Fibroblast of lung (primary cell): Measurements from ENCODE around the gene ABCC11. TPM values are rescaled to one million over a fixed set of nuclear protein-coding genes. Genes with fewer than 3 reads are reported as not detected.

Experiments used
- DNase-seq, 2 donors: peaks; one replicate each; pipeline versions ENCODE4 v3.0.0 to v3.0.0-alpha.2; 2010; ENCODE audit warnings: low read depth in 2 of 2
- H2AFZ ChIP-seq: 2 replicates; pipeline ENCODE4 v1.5.1; 2012; ENCODE audit warnings: low read length, control low read depth, inconsistent platforms
- H3K27ac ChIP-seq: 2 replicates; pipeline ENCODE4 v1.5.1; 2011; ENCODE audit warnings: low read length, control low read depth; ENCODE audit not compliant: insufficient read depth
- H3K27me3 ChIP-seq: 2 replicates; pipeline ENCODE4 v1.5.1; 2011; ENCODE audit warnings: mild to moderate bottlenecking, low read length; ENCODE audit not compliant: control insufficient read depth, insufficient read depth
- H3K36me3 ChIP-seq: 2 replicates; pipeline ENCODE4 v1.5.1; 2011; ENCODE audit warnings: low read length; ENCODE audit not compliant: control insufficient read depth, insufficient read depth
- H3K4me1 ChIP-seq: 2 replicates; pipeline ENCODE4 v1.5.1; 2011; ENCODE audit warnings: low read length; ENCODE audit not compliant: control insufficient read depth, insufficient read depth; ENCODE audit errors: extremely low read depth
- H3K4me2 ChIP-seq: 2 replicates; pipeline ENCODE4 v1.5.1; 2011; ENCODE audit warnings: low read length, control low read depth; ENCODE audit not compliant: insufficient read depth; ENCODE audit errors: extremely low read depth
- H3K4me3 ChIP-seq, 4 experiments: fragments of 200-600 bp in 1 of 4; sonication (generic) in 1 of 4; replicated peaks in 1 of 4; 2 replicates each; pipeline ENCODE4 v1.5.1; 2011 to 2016; ENCODE audit warnings: low read length in 4 of 4, low read depth in 3 of 4, mild to moderate bottlenecking in 3 of 4, control low read depth in 2 of 4, inconsistent platforms in 1 of 4, mixed read lengths in 1 of 4; ENCODE audit not compliant: insufficient read depth in 1 of 4; ENCODE audit errors: control extremely low read depth in 1 of 4
- H3K79me2 ChIP-seq: 2 replicates; pipeline ENCODE4 v1.5.1; 2012; ENCODE audit warnings: mild to moderate bottlenecking, low read length, inconsistent platforms; ENCODE audit not compliant: control insufficient read depth, insufficient read depth
- H3K9ac ChIP-seq: 2 replicates; pipeline ENCODE4 v1.5.1; 2011; ENCODE audit warnings: mild to moderate bottlenecking, low read length, control low read depth; ENCODE audit not compliant: insufficient read depth
- H3K9me3 ChIP-seq: 2 replicates; pipeline ENCODE4 v1.5.1; 2012; ENCODE audit warnings: low read depth, low read length; ENCODE audit not compliant: control insufficient read depth, insufficient read depth
- H4K20me1 ChIP-seq: 2 replicates; pipeline ENCODE4 v1.5.1; 2011; ENCODE audit warnings: low read length; ENCODE audit not compliant: control insufficient read depth, insufficient read depth; ENCODE audit errors: extremely low read depth
- EZH2 ChIP-seq: IDR thresholded peaks from 2 replicates; pipeline ENCODE4 v1.5.1; 2012; ENCODE audit warnings: low read length, control low read depth, mild to moderate bottlenecking; ENCODE audit errors: missing control alignments
- polyA plus RNA-seq, 2 donors: library from polyadenylated mRNA; depleted of rRNA in 1 of 2; stranded (reverse) in 1 of 2; unstranded in 1 of 2; fragments of >200 nt; gene quantifications; 2 replicates each; pipeline ENCODE4 v1.2.1, GENCODE V29; 2011 to 2012; ENCODE audit warnings: missing spikeins in 1 of 2
- total RNA-seq: library from RNA; depleted of rRNA; stranded (reverse); fragments of >200 nt; gene quantifications from 2 replicates; pipeline ENCODE4 v1.2.1, GENCODE V29; 2014
- TF ChIP-seq, protein P1 (sequence below), 2 donors: IDR thresholded peaks in 1 of 2; conservative IDR thresholded peaks in 1 of 2; 1 replicate in 1 of 2; 2 replicates in 1 of 2; pipeline ENCODE4 v1.5.1; 2011 to 2012; ENCODE audit warnings: low read length in 2 of 2, control low read depth in 1 of 2, inconsistent platforms in 1 of 2, low read depth in 1 of 2, mild to moderate bottlenecking in 1 of 2

The ABCC11 gene
- total and polyA plus RNA-seq, 2 donors (not counting 1 experiment from before 2014, with no cell fraction given), result 0.17 to 0.20 TPM

DNA sequence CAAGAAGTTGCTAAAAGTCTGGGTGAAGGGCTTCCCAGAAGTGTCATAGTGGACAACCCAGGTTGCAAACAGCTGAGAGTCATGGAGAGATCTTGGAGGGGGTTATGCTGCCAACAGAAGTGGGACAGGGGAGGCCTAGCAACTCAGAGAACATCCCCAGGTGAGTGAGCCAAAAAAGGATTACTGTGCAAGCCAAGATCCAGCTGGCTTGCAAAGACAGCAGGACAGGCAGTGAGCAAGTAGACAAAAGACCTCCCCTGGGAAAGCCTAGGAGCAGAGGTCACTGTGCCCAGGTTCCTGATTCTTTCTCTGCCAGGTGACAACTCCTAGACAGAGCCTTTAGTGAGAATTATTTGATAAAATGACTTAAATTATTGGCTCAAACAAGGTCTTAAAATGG is 12.7 kb downstream of the ABCC11 start:
- Histone ChIP-seq H2AFZ (no peak overlapping the region), H3K79me2 (no peaks in the 10 kb centered on the region), H3K9ac (no peak overlapping the region), H3K4me1 (peaks cover 3% of the 10 kb centered on the region), H3K27me3 (no peaks in the 10 kb centered on the region), H3K27ac (no peak overlapping the region), H3K4me2 (no peak overlapping the region), H3K4me3 (no peak overlapping the region), H3K9me3 (no peaks in the 10 kb centered on the region), H3K36me3 (no peaks in the 10 kb centered on the region), H4K20me1 (no peaks in the 10 kb centered on the region)
- no peak for DNase-seq
- no peak for TF ChIP-seq EZH2
- TF ChIP-seq, protein P1, sequence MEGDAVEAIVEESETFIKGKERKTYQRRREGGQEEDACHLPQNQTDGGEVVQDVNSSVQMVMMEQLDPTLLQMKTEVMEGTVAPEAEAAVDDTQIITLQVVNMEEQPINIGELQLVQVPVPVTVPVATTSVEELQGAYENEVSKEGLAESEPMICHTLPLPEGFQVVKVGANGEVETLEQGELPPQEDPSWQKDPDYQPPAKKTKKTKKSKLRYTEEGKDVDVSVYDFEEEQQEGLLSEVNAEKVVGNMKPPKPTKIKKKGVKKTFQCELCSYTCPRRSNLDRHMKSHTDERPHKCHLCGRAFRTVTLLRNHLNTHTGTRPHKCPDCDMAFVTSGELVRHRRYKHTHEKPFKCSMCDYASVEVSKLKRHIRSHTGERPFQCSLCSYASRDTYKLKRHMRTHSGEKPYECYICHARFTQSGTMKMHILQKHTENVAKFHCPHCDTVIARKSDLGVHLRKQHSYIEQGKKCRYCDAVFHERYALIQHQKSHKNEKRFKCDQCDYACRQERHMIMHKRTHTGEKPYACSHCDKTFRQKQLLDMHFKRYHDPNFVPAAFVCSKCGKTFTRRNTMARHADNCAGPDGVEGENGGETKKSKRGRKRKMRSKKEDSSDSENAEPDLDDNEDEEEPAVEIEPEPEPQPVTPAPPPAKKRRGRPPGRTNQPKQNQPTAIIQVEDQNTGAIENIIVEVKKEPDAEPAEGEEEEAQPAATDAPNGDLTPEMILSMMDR (conservative IDR thresholded peaks at IDR 0.05 in 1 of 2, IDR thresholded peaks at IDR 0.05 in 1 of 2; ENCODE audit: low read depth in 1 of 2, low read length in 2 of 2), result no peak

DNA sequence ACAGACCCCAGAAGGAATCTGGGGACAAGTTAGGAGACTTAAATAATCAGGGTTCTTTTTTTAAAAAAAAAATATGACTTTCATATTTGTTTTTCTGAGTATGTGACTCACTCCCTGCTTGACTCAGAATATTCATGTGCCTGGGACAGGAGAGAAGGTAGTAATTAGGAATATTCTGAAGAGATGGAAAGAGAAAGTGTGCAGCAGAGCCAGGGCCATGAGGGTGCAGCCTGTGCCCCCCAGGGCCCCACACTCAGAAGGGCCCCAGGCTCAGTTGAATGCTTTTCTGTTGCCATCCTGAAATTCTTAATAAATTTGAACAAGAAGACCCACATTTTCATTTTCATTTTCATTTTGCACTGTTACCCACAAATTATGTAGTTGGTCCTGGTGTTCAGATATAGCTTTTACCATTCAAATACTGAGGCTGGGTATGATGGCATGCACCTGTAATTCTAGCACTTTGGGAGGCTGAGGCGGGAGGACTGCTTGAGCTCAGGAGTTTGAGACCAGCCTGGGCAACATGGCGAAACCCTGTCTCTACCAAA is 14.8 kb downstream of the ABCC11 start:
- Histone ChIP-seq H3K4me2 (peak overlapping the region; percentile 59), H3K36me3 (no peaks in the 10 kb centered on the region), H3K4me3 (no peak overlapping the region), H3K4me1 (peaks cover 3% of the 10 kb centered on the region), H3K79me2 (no peaks in the 10 kb centered on the region), H2AFZ (no peak overlapping the region), H3K27me3 (no peaks in the 10 kb centered on the region), H4K20me1 (no peaks in the 10 kb centered on the region), H3K9ac (no peak overlapping the region), H3K9me3 (no peaks in the 10 kb centered on the region), H3K27ac (no peak overlapping the region)
- peak; percentile 11 to 14 for DNase-seq
- TF ChIP-seq, protein P1 (conservative IDR thresholded peaks at IDR 0.05 in 1 of 2, IDR thresholded peaks at IDR 0.05 in 1 of 2; ENCODE audit: low read depth in 1 of 2, low read length in 2 of 2), result no peak
- no peak for TF ChIP-seq EZH2

DNA sequence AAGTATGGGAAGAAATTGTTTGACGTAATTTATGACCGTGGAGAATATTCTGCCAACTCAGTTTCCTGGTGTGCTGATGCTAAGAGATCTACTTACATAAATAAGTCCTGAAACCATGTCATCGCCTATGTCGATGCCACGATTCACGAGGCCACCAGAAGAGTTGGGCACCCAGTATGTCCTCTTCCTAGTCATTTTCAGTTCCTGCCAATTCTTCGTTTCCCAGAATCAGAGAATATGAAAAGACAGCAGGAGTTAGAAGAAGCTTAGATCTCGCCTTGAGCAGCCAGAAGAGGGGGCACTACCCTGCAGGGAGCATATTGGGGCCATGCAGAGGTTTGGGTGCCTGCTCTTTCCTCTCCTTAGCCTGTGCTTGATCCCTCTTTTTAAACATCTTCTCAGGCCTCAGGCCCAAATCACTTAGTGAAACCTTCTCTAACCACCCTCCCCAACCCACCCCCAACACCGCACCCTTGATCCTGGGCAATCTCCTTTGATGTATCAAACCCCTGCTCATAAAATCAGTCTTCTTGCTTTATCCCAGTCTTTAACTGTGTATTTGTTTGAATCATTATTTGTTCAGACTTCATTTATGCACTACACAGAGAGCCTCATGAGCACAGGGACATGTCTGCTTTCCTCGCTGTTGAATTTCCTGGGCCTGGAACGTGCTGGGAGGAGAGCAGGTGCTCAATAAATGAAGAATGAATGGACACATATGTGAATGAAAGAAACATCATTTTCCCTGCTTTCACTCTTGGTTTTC is 15.4 kb downstream of the ABCC11 start:
- no peak overlapping the region for H3K4me2 ChIP-seq

More for the DNA sequence above, 15.4 kb downstream of the ABCC11 start:
- Histone ChIP-seq H3K9me3 (no peaks in the 10 kb centered on the region), H2AFZ (no peak overlapping the region), H4K20me1 (no peaks in the 10 kb centered on the region), H3K9ac (no peak overlapping the region), H3K4me1 (peaks cover 3% of the 10 kb centered on the region), H3K79me2 (no peaks in the 10 kb centered on the region), H3K4me3 (no peak overlapping the region), H3K36me3 (no peaks in the 10 kb centered on the region), H3K27me3 (no peaks in the 10 kb centered on the region), H3K27ac (no peak overlapping the region)
- peak; percentile 25 to 70 for DNase-seq
- TF ChIP-seq, protein P1 (conservative IDR thresholded peaks at IDR 0.05 in 1 of 2, IDR thresholded peaks at IDR 0.05 in 1 of 2; ENCODE audit: low read depth in 1 of 2, low read length in 2 of 2), result peak; percentile 42 to 82
- TF ChIP-seq EZH2, result no peak
